ENCODE data around the gene TFIP11.

TFIP11 gene

DNA sequence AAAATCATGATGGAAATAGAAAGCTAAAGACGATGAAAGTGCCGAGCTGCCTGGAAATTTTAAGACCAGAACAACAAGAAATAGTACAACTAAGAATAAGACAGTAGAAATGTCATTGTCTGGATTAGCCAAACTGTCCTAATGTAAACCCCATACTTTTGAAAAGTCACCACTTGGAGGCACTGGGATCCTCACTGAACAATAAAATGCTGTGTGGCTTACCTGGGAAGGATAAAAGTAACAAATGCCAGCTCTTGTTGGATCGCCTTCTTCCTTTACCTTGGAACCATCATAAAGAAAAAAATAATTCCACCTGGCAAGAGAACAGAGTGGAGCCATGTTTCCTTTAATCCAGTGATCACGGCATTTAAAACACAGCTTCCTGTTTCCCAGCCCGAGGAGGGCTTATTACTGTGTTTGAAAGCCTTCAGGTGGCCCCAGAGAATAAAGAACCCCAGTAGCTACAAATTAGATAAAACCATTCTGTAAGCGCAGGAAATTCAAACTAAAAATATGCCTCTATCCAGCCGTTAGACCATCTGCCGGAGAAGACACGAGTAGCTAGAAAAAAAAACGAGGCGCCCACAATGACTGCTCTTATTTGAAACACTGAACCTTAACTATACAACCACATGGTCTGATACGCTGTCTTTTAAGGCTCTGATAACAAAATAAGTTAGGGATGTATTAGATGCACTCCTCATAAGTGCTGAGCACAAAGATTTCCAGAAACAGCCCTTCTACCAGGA lies 33.1 kb downstream of the TFIP11 start:
- peak; percentile 25 for DNase-seq (ENCODE audit: low spot score)

DNA sequence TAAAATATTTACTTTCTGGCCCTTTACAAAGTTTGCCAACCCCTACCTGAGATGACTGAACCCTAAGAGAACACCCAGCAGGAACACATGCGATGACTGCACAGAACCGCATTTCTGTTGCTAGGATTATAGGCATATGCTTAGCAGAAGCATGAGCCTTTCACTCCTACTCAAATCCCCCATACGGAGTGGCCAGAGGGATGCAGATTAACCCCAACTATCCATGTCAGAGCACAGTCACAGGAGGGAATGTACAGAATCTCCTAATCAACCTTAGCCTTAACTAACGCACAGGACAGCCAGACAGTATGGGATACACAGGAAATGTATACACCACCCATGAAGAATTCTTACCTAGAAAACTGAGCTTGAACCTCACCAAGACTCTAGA lies 34.9 kb downstream of the TFIP11 start:
- no peak for DNase-seq (ENCODE audit: low spot score)

DNA sequence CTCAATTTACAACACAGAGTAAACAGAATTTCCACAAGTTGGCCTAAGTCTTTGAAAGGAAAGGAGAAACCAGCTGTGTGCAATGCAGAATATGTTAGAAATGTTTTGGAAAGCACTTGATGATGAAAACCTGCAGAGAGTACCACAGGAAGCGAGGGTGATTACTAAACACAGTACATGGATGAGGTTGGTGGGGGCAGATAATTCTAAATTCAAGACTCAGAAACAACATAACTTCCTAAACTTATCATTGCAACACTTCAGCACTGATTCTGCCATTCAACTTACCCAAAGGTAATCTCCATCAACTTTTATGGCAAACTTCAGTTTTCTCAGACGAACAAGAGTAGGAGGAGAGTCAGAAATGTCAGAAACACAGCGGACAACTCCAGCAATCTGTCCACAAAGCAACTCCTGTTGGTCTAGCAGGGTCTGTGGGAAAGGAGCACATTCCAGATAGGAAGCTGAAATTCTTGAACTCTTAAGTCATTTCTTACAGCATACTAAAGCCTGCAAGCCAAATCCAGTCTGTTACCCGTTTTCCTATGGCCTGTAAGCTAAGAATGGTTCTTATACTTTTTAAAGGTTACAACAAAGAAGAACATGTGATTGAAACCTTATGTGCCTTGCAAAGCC lies 35.5 kb downstream of the TFIP11 start:
- DNase-seq (ENCODE audit: low spot score): no peak

- no peak for DNase-seq (ENCODE audit: low spot score)
Observed at GRCh38 chr22:26474682-26475081, 37.6 kb downstream of the TFIP11 start.

DNA sequence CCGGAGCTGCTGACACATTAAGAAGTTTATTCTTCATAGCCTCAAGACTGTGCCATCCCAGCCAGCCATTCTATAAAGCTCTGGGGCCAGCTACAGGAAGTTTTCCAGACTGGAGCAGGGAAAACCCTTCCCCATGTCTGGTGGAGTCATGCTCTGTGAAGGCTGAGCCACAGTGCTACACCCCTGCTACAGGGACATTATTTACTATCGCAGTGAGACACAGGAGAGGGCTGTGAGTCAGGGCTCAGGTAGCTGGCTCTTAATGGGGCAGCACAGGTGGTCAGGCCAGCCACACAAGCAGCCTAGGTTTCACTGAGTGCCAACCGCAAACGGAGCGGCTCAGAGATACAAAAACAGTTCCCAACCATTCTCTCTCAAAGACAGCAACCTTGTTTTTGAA lies 40.8 kb downstream of the TFIP11 start:
- DNase-seq (ENCODE audit: low spot score): no peak

DNA sequence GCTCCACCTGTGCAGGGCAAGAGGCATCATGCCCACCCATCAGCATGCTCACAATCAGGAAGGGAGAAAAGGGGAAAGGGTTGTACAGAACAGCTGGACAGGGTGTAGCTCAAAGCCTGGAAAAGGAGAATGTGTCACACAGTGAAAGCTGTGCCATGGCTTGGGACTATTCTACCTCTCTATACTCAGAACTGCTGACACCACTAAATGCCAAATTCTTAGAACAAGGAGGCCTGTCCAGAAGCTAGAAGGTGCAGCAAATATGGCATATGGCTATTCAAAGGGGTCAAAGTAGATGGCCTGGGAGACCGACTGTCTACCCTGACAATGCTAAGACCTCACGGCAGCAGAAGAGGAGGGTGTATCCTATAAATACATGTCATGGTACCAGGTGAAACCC lies 41.5 kb downstream of the TFIP11 start:
- DNase-seq (ENCODE audit: low spot score): no peak

- peak; percentile 15 for DNase-seq (ENCODE audit: low spot score)
Observed at GRCh38 chr22:26466196-26466595, 46.1 kb downstream of the TFIP11 start.

GRCh38 chr22:26464312-26464711 lies 48.0 kb downstream of the TFIP11 start:
- no peak for DNase-seq (ENCODE audit: low spot score)

- DNase-seq (ENCODE audit: low spot score): no peak
Observed at GRCh38 chr22:26463688-26464087, 48.6 kb downstream of the TFIP11 start.

GRCh38 chr22:26463101-26463661 lies 49.1 kb downstream of the TFIP11 start:
- no peak for DNase-seq (ENCODE audit: low spot score)

DNA sequence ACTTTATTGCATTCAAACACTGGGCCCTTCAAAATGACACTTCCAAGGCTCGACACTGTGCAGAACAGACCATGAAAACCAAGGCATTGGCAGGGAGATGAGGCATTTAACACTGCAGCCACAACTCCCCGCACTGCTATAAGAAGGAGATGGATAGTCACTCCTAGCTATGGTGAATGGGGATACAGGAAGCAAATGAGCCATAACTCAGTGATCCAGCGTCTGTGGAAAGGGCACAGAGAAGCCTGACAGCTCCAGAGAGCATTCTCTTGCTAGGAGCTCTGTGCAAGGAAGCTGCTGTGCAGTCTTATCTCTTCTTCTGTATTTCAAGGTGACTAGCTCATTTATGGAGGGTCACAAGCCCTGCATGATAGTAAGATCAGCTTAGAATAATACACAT lies 49.6 kb downstream of the TFIP11 start:
- no peak for DNase-seq (ENCODE audit: low spot score)

GRCh38 chr22:26462051-26462450 lies 50.2 kb downstream of the TFIP11 start:
- no peak for DNase-seq (ENCODE audit: low spot score)

DNA sequence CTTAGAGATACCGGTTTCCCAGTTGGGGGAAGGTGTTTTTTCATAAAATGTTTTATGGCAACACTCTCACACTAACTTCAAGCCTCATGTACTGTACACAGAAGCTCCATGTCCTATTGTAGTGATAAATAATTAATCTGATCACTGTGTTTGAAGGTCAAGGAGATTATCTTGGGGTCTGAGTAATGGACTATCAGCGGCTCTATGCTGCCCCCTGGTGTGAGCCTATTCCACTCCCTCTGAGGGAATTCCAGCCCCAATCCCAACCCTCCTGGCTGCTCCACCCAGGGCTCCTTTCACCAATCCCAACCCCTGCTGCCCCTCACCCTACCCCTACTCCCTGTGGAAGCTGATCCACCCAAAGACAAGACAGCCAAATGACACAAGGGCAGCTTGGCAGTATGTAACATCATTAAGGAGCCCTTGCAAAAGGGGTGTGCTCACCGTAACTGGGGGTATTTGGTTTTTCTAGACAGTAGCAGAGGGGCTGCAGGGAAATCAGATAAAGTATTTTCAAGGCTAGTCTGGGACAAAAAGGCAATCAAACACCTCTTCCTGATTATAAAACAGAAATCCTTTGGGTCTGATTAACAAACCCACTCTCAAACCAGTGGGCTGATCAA lies 51.0 kb downstream of the TFIP11 start:
- peak; percentile 19 for DNase-seq (ENCODE audit: low spot score)

GRCh38 chr22:26460202-26460601 lies 52.1 kb downstream of the TFIP11 start:
- no peak for DNase-seq (ENCODE audit: low spot score)

- DNase-seq (ENCODE audit: low spot score): no peak
Observed at GRCh38 chr22:26457661-26458272, 54.5 kb downstream of the TFIP11 start.

DNA sequence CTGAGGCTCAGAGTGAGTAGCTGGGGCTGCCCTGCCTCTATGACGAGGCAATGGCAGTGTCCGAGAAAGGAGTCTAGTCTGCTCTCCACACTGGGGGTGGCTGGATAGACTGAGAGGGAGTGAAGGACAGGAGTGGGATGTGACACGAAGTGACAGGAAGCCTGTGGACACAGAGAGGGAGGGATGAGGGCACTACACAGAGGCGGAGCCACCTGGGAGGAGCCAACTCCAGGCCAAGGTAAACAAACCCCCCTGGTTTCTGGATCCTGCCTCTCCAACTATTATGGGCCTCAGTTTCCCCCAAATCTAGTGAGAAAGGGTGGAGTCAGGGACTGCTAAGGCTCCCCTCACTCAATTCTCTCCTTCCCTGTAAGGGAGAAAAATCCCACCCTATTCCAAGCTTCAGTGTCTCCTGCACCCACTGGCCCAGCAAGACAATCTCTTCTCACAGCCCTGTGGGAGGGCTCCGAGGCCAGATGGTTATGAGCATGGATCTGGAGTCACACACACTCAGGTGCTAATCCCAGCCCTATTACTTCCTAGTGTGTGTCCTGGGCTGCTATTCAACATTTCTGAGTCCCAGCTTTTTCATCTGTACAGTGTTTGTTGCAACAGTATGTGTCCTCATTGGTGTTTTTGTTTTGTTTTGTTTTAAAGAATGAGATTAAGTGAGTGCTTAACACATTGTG lies 58.3 kb downstream of the TFIP11 start:
- no peak for DNase-seq (ENCODE audit: low spot score)

DNA sequence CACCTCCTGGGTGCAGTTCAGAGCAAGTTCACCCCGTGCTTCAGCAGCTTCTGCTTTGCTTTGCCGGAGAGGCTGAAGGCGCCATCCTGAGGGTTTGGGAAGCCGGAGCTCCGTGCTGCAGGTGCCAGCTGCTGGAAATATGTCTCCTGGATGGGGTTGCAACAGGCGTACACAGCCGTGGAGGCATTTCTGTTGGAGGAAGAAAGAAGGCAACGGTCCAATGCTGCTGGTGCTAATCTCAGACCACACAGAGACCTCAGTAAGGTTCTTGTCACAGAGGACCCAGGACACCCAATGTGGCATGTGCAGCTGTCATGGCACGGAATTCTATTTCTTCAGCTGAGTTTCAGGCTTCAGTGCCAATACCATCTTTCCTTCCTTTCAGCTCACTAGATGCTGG lies 59.1 kb downstream of the TFIP11 start:
- DNase-seq (ENCODE audit: low spot score): no peak

GRCh38 chr22:26452236-26453016 lies 59.8 kb downstream of the TFIP11 start:
- no peak for DNase-seq (ENCODE audit: low spot score)

DNA sequence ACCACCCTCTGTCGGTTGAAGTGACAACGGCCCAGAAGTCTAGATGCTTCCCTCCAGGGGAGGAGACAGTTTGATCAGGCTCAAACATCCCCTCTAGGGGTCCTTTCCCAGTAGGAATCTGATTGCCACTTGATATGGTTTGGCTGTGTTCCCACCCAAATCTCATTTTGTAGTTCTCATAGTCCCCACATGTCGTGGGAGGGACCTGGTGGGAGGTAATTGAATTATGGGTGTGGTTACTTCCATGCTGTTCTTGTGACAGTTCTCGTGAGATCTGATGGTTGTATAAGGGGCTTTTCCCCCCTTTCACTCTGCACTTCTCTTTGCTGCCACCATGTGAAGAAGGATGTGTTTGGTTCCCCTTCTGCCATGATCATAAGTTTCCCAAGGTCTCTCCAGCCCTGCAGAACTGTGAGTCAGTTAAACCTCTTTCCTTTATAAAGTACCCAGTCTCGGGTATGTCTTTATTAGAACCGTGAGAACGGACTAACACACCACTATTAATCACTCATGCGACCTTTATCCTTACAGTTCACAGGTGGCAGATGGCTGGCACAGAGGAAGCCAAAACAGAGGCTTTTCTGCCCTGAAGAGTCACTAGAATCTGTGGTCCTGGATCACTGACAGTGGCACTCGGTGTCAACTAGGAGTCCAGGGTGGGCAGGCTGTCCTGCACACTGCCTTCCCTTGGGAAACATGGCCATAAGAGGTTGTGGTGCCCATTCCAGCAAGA lies 61.7 kb downstream of the TFIP11 start:
- DNase-seq (ENCODE audit: low spot score): no peak

- no peak for DNase-seq (ENCODE audit: low spot score)
Observed at GRCh38 chr22:26448941-26449340, 63.3 kb downstream of the TFIP11 start.

- no peak for DNase-seq (ENCODE audit: low spot score)
Observed at GRCh38 chr22:26448334-26448733, 63.9 kb downstream of the TFIP11 start.
